Liver (tissue), 9 donors: ENCODE results near the gene AARSD1. TPM values are rescaled to one million over a fixed set of nuclear protein-coding genes. Genes with fewer than 3 reads are reported as not detected.
A peak's percentile ranks its signal among the peaks of the same experiment; 100 is the strongest.
"Not testable (repeated sequence)": the region's sequence is repeated elsewhere in the genome, so short reads cannot be mapped to it uniquely, and the experiment has no call there.

ENCODE experiments used
- DNase-seq: peaks from one replicate; pipeline ENCODE4 v3.0.0-alpha.2; 2017; ENCODE audit warnings: low spot score
- H3K27ac ChIP-seq, 2 donors: one replicate each; pipeline ENCODE4 v1.7.0; 2013; ENCODE audit warnings: inconsistent platforms in 2 of 2, low read length in 2 of 2, control low read depth in 1 of 2, low read depth in 1 of 2, mild to moderate bottlenecking in 1 of 2
- H3K27me3 ChIP-seq, 4 donors: one replicate each; pipeline versions ENCODE4 v1.6.1 to v1.7.0; 2013; ENCODE audit warnings: low read length in 3 of 4, inconsistent platforms in 1 of 4, mild to moderate bottlenecking in 1 of 4, moderate library complexity in 1 of 4; ENCODE audit not compliant: control insufficient read depth in 4 of 4, insufficient read depth in 4 of 4
- H3K36me3 ChIP-seq, 4 donors: one replicate each; pipeline versions ENCODE4 v1.6.1 to v1.7.0; 2013; ENCODE audit warnings: low read length in 3 of 4, mild to moderate bottlenecking in 3 of 4, low read depth in 1 of 4, moderate library complexity in 1 of 4; ENCODE audit not compliant: control insufficient read depth in 4 of 4, insufficient read depth in 3 of 4
- H3K4me1 ChIP-seq, 4 donors: one replicate each; pipeline versions ENCODE4 v1.6.1 to v1.7.0; 2013; ENCODE audit warnings: low read length in 3 of 4, mild to moderate bottlenecking in 3 of 4, moderate library complexity in 1 of 4; ENCODE audit not compliant: control insufficient read depth in 4 of 4, insufficient read depth in 4 of 4
- H3K4me3 ChIP-seq, 3 donors: one replicate each; pipeline versions ENCODE4 v1.6.1 to v1.7.0; 2013; ENCODE audit warnings: low read length in 3 of 3, control low read depth in 1 of 3, low read depth in 1 of 3, mild to moderate bottlenecking in 1 of 3
- H3K9ac ChIP-seq, 2 donors: one replicate each; pipeline ENCODE4 v1.7.0; 2013; ENCODE audit warnings: low read length in 2 of 2, mild to moderate bottlenecking in 2 of 2, moderate library complexity in 2 of 2, control low read depth in 1 of 2, low read depth in 1 of 2
- H3K9me3 ChIP-seq, 4 donors: one replicate each; pipeline versions ENCODE4 v1.6.1 to v1.7.0; 2013; ENCODE audit warnings: low read length in 3 of 4; ENCODE audit not compliant: control insufficient read depth in 4 of 4
- EGR1 ChIP-seq, 2 donors: IDR thresholded peaks; 2 replicates each; pipeline ENCODE4 v1.6.1; 2016 to 2018; ENCODE audit warnings: antibody characterized with exemption in 2 of 2, low read depth in 2 of 2
- FOXA1 ChIP-seq: IDR thresholded peaks from 2 replicates; pipeline ENCODE4 v1.6.1; 2016; ENCODE audit warnings: antibody characterized with exemption
- FOXA2 ChIP-seq: IDR thresholded peaks from 2 replicates; pipeline ENCODE4 v1.6.1; 2016; ENCODE audit warnings: antibody characterized with exemption
- GABPA ChIP-seq, 2 donors: IDR thresholded peaks in 1 of 2; conservative IDR thresholded peaks in 1 of 2; 2 replicates each; pipeline ENCODE4 v1.6.1; 2016; ENCODE audit warnings: antibody characterized with exemption in 2 of 2, mild to moderate bottlenecking in 1 of 2, moderate library complexity in 1 of 2
- HNF4A ChIP-seq, 2 donors: conservative IDR thresholded peaks; 2 replicates each; pipeline ENCODE4 v1.6.1; 2016; ENCODE audit warnings: antibody characterized with exemption in 2 of 2, mild to moderate bottlenecking in 2 of 2
- JUND ChIP-seq, 2 donors: IDR thresholded peaks; 2 replicates each; pipeline ENCODE4 v1.6.1; 2016; ENCODE audit warnings: antibody characterized with exemption in 2 of 2
- RAD21 ChIP-seq, 2 donors: IDR thresholded peaks; 2 replicates each; pipeline ENCODE4 v1.6.1; 2016; ENCODE audit warnings: antibody characterized with exemption in 2 of 2, mild to moderate bottlenecking in 2 of 2
- RXRA ChIP-seq, 2 donors: IDR thresholded peaks; 2 replicates each; pipeline ENCODE4 v1.6.1; 2017 to 2018; ENCODE audit warnings: antibody characterized with exemption in 2 of 2, mild to moderate bottlenecking in 1 of 2
- SP1 ChIP-seq: IDR thresholded peaks from 2 replicates; pipeline ENCODE4 v1.6.1; 2018; ENCODE audit warnings: antibody characterized with exemption, mild to moderate bottlenecking
- TAF1 ChIP-seq: conservative IDR thresholded peaks from 2 replicates; pipeline ENCODE4 v1.6.1; 2016; ENCODE audit warnings: antibody characterized with exemption, mild to moderate bottlenecking
- WGBS: extraction: QIAGEN DNeasy Blood & Tissue Kit; methylation state at CpG from one replicate; pipeline ENCODE4 v1.1.7; 2013; 5-methylcytosine and 5-hydroxymethylcytosine counted together
- polyA plus RNA-seq, 2 donors: library from polyadenylated mRNA; stranded (reverse) in 1 of 2; unstranded in 1 of 2; fragments of 200-250 nt in 1 of 2; fragments of >200 nt in 1 of 2; fragmentation: Nextera tagmentation in 1 of 2; extraction: Ambion mirVana in 1 of 2; gene quantifications; one replicate each; pipeline versions ENCODE4 v1.2.1 to v1.2.3, GENCODE V29; 2013 to 2015
- total RNA-seq, 2 donors: library from RNA; depleted of rRNA; stranded (reverse); fragments of >200 nt; gene quantifications; one replicate each; pipeline ENCODE4 v1.2.3, GENCODE V29; 2014
- TF ChIP-seq, protein P1 (sequence below): IDR thresholded peaks from 2 replicates; pipeline ENCODE4 v1.6.1; 2016; ENCODE audit warnings: antibody characterized with exemption, mild to moderate bottlenecking
- TF ChIP-seq, protein P2 (sequence below): IDR thresholded peaks from 2 replicates; pipeline ENCODE4 v1.6.1; 2016; ENCODE audit warnings: antibody characterized with exemption
- donor health status: healthy.
- donor health status: healthy.
- donor health status: healthy.
- donor health status: healthy.
- donor health status: healthy.

The AARSD1 gene
- total and polyA plus RNA-seq, 4 donors, result 8.2 to 25.2 (median 19.6) TPM

DNA sequence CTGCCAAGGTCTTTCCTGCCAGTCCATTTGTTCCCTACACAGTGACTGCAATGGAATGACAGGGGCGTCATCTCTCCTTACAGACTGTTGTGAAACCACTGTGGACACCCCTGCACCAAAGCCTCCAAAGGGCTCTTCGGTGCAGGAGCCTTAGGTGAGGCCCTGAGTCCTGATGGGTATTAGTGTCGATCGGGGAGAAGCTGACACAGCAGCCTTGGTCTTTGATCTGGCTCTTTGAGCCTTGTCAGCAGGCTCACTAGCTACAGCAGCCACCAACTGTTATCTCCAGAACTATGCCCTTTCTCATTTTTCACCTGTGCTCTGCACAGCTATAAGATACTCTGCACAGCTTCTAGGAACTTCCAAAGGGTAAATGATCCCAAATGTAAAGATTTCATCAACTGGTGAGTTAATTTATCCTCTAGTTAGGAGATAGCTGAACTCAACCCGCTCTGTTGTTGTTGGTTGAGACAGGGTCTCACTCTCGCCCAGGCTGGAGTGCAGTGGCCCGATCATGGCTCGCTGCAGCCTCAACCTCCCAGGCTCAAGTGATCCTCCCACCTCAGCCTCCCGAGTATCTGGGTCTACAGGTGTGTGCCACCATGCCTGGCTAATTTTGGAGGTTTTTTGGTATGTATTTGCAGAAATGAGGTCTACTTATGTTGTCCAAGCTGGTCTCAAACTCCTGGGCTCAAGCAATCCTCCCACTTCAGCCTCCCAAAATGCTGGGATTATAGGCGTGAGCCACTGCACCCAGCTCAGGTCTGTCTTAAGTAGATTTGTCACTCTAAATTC is 44.0 kb downstream of the AARSD1 start:
- Histone ChIP-seq H3K4me1 (peaks cover 2 to 23% (median 6%) of the 10 kb centered on the region in 4 donors), H3K27me3 (no peaks in the 10 kb centered on the region), H3K9ac (no peak overlapping the region), H3K9me3 (no peaks in the 10 kb centered on the region), H3K36me3 (no peaks in the 10 kb centered on the region), H3K27ac (no peak overlapping the region), H3K4me3 (no peak overlapping the region)
- DNase-seq, result peak; percentile 36
- 69% methylated on average over 10 of the region's 10 CpGs for WGBS
- TF ChIP-seq GABPA (IDR thresholded peaks at IDR 0.05 in 1 of 2, conservative IDR thresholded peaks at IDR 0.05 in 1 of 2) (no peak), JUND (IDR thresholded peaks at IDR 0.05) (no peak), EGR1 (IDR thresholded peaks at IDR 0.05; ENCODE audit: low read depth in 2 of 2) (no peak), SP1 (no peak), HNF4A (conservative IDR thresholded peaks at IDR 0.05) (peak; percentile 7 to 20), FOXA1 (no peak), TAF1 (no peak)
- TF ChIP-seq, protein P1, sequence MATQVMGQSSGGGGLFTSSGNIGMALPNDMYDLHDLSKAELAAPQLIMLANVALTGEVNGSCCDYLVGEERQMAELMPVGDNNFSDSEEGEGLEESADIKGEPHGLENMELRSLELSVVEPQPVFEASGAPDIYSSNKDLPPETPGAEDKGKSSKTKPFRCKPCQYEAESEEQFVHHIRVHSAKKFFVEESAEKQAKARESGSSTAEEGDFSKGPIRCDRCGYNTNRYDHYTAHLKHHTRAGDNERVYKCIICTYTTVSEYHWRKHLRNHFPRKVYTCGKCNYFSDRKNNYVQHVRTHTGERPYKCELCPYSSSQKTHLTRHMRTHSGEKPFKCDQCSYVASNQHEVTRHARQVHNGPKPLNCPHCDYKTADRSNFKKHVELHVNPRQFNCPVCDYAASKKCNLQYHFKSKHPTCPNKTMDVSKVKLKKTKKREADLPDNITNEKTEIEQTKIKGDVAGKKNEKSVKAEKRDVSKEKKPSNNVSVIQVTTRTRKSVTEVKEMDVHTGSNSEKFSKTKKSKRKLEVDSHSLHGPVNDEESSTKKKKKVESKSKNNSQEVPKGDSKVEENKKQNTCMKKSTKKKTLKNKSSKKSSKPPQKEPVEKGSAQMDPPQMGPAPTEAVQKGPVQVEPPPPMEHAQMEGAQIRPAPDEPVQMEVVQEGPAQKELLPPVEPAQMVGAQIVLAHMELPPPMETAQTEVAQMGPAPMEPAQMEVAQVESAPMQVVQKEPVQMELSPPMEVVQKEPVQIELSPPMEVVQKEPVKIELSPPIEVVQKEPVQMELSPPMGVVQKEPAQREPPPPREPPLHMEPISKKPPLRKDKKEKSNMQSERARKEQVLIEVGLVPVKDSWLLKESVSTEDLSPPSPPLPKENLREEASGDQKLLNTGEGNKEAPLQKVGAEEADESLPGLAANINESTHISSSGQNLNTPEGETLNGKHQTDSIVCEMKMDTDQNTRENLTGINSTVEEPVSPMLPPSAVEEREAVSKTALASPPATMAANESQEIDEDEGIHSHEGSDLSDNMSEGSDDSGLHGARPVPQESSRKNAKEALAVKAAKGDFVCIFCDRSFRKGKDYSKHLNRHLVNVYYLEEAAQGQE, result no peak

DNA sequence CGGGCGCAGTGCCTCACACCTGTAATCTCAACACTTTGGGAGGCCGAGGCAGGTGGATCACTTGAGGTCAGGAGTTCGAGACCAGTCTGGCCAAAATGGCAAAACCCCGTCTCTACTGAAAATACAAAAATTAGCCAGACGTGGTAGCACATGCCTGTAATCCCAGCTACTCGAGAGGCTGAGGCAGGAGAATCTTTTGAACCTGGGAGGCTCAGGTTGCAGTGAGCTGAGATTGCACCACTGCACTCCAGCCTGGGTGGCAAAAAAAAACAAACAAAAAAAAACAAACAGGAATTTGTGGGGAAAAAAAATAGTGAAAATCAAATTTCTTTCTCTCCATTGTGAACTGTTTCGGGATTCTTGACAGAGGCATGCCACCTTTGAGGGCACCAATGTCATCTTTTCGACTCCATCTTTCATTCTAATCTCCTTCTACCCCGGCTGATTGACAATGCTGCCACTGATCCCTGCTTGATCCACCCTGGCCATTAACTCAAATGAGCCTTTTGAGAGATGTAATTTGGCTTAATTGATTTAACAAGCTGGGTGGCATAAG is 44.7 kb downstream of the AARSD1 start:
- WGBS, result 66% methylated on average over 10 of the region's 10 CpGs
- not testable (repeated sequence) for H3K9ac ChIP-seq, H3K9me3 ChIP-seq, H3K27ac ChIP-seq, H3K27me3 ChIP-seq, H3K4me3 ChIP-seq, H3K36me3 ChIP-seq, DNase-seq
- peaks cover 2 to 23% (median 6%) of the 10 kb centered on the region in 4 donors for H3K4me1 ChIP-seq

DNA sequence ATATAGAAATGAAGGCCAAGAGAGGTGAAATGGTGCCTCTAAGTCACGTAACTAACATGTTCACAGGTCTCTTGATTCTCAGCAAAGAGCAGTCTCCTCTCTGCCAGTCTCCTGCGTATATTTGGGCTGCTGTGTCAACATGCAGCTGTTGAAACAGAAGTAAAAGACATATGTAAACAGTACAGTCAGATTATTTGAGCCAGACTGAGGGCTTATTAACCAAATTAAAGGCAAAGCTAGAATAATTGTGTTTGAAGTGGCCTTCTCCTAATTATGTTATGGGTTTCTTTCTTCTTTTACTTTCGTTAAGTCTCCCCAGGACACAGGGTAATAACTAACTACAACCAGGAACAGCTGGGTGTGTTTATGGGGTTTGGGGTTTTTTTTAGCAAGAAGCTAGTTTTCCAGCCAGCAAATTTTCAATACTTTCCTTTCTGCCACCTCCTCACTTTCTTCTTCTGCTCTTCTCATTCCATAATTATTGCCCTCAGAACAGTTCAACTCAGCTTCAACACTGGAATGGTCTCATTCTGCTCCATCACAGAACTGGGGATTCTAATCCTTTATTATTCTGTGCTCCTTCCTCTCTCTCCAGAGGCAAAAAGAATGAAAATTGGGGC is 45.2 kb downstream of the AARSD1 start:
- DNase-seq, result no peak
- peaks cover 2 to 23% (median 6%) of the 10 kb centered on the region in 4 donors for H3K4me1 ChIP-seq
- no peaks in the 10 kb centered on the region for H3K27me3 ChIP-seq
- H3K36me3 ChIP-seq, result no peaks in the 10 kb centered on the region
- no peak overlapping the region for H3K4me3 ChIP-seq
- no peaks in the 10 kb centered on the region for H3K9me3 ChIP-seq
- WGBS, result 21% methylated on average over 3 of the region's 3 CpGs
- TF ChIP-seq SP1 (peak; percentile 30), FOXA2 (peak; percentile 96), FOXA1 (peak; percentile 88), JUND (IDR thresholded peaks at IDR 0.05) (no peak), HNF4A (conservative IDR thresholded peaks at IDR 0.05) (peak; percentile 30 to 34), RXRA (IDR thresholded peaks at IDR 0.05) (peak; percentile 28 to 56), RAD21 (IDR thresholded peaks at IDR 0.05) (peak in 1 of 2 donors; percentile 9)
- TF ChIP-seq, protein P2, sequence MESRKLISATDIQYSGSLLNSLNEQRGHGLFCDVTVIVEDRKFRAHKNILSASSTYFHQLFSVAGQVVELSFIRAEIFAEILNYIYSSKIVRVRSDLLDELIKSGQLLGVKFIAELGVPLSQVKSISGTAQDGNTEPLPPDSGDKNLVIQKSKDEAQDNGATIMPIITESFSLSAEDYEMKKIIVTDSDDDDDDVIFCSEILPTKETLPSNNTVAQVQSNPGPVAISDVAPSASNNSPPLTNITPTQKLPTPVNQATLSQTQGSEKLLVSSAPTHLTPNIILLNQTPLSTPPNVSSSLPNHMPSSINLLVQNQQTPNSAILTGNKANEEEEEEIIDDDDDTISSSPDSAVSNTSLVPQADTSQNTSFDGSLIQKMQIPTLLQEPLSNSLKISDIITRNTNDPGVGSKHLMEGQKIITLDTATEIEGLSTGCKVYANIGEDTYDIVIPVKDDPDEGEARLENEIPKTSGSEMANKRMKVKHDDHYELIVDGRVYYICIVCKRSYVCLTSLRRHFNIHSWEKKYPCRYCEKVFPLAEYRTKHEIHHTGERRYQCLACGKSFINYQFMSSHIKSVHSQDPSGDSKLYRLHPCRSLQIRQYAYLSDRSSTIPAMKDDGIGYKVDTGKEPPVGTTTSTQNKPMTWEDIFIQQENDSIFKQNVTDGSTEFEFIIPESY, result no peak
- H3K27ac ChIP-seq, result peak overlapping the region in 1 of 2 donors; percentile 10
- H3K9ac ChIP-seq, result no peak overlapping the region
